LNCaP clone FGC (cell line): Measurements from ENCODE around the gene NDUFV1.
A peak's percentile ranks its signal among the peaks of the same experiment; 100 is the strongest.

Experiments
- DNase-seq: peaks from one replicate; pipeline ENCODE4 v3.0.0-alpha.2; 2011; ENCODE audit warnings: low read depth
- H3K4me3 ChIP-seq: 2 replicates; pipeline ENCODE4 v1.5.1; 2011; ENCODE audit warnings: mild to moderate bottlenecking, low read depth, low read length, control low read depth
- TF ChIP-seq, protein P1 (sequence below): IDR thresholded peaks from 2 replicates; pipeline ENCODE4 v1.5.1; 2012; ENCODE audit warnings: mild to moderate bottlenecking; ENCODE audit not compliant: control insufficient read depth, insufficient read depth; ENCODE audit errors: extremely low read depth

Gene NDUFV1

DNA sequence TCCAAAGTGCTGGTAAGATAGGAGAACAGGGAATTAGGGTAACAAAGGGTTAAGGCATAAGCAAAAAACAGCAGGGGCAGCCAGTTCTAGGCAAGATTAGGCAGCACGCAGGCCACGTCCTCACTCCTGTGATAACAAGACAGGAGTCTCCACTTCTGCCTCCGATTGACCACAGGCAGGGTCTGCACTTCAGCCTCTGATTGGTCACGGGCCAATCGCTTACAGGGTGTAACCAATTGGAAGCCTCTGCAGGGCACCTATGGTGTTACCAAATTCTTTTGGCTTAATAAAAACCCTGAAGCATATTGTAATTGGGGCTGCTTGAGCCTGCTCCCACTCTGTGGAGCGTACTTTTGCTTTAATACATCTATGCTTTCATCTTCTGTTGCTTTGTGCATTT lies 35.3 kb upstream of the NDUFV1 start:
- no peak overlapping the region for H3K4me3 ChIP-seq
- TF ChIP-seq, protein P1, sequence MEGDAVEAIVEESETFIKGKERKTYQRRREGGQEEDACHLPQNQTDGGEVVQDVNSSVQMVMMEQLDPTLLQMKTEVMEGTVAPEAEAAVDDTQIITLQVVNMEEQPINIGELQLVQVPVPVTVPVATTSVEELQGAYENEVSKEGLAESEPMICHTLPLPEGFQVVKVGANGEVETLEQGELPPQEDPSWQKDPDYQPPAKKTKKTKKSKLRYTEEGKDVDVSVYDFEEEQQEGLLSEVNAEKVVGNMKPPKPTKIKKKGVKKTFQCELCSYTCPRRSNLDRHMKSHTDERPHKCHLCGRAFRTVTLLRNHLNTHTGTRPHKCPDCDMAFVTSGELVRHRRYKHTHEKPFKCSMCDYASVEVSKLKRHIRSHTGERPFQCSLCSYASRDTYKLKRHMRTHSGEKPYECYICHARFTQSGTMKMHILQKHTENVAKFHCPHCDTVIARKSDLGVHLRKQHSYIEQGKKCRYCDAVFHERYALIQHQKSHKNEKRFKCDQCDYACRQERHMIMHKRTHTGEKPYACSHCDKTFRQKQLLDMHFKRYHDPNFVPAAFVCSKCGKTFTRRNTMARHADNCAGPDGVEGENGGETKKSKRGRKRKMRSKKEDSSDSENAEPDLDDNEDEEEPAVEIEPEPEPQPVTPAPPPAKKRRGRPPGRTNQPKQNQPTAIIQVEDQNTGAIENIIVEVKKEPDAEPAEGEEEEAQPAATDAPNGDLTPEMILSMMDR = no peak
- DNase-seq = no peak

DNA sequence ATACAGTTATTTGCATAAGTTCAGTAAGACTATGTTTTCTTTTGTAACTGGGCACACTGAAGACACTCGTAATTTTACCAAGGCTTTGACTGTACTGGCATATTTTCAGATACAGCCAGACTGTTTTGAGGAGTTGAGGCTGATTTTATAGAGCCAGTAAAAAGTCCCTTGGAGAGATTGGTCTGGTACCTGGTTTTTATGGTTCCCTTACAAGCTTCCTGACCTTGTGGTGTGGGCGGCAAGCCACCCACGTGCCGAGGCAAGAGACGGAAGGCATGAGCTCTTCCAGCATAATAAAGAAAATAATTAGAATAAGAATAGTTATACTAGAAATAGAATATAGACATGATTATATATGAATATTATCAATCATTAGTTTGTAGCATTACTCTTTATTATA lies 34.4 kb upstream of the NDUFV1 start:
- DNase-seq = peak; percentile 67
- TF ChIP-seq, protein P1 = no peak
- H3K4me3 ChIP-seq = no peak overlapping the region

DNA sequence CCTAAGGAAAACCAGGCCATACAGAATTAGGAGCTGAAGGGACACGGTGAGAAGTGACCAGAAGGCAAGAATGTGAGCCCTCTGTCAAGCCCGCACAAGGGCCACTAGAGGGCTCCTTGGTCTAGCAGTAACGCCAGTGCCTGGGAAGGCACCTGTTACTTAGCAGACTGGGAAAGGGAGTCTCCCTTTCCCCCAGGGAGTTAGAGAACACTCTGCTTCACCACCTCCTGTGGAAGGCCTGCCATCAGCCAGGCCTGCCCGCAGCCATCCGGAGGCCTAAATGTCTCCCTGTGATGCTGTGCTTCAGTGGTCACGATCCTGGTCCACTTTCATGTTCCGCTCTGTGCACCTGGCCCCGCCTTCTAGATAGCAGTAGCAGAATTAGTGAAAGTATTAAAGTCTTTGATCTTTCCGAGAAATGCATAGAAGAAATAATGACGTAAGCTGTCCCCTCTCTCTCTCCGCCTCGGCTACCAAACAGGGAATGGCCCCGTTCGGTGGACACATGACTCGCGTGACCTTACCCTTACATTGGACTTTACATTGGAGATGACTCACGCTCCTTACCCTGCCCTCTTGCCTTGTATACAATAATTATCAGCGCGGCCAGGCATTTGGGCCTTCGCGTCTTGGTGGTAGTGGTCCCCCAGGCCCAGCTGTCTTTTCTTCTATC lies 33.9 kb upstream of the NDUFV1 start:
- H3K4me3 ChIP-seq = no peak overlapping the region
- DNase-seq = peak; percentile 22
- TF ChIP-seq, protein P1 = peak; percentile 71

DNA sequence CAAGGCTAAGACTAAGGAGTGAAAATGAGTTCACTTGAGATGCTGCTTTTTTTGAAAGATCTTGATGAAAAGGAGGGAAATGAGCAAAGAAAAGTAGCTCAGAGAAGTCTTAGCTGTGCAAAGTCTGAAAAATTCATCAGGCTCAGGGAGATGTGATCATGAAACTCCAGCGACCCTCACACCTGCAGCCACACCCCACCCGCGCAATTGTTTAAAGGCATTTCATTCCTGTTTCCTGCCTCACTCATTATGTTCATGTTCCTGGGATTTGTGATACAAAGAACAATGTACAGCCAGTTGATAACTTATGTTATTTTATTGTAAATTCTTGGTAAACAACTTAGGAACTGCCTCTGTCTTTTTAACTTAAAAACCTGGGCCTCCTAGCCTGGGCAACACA lies 31.8 kb upstream of the NDUFV1 start:
- no peak for DNase-seq
- TF ChIP-seq, protein P1 = no peak

DNA sequence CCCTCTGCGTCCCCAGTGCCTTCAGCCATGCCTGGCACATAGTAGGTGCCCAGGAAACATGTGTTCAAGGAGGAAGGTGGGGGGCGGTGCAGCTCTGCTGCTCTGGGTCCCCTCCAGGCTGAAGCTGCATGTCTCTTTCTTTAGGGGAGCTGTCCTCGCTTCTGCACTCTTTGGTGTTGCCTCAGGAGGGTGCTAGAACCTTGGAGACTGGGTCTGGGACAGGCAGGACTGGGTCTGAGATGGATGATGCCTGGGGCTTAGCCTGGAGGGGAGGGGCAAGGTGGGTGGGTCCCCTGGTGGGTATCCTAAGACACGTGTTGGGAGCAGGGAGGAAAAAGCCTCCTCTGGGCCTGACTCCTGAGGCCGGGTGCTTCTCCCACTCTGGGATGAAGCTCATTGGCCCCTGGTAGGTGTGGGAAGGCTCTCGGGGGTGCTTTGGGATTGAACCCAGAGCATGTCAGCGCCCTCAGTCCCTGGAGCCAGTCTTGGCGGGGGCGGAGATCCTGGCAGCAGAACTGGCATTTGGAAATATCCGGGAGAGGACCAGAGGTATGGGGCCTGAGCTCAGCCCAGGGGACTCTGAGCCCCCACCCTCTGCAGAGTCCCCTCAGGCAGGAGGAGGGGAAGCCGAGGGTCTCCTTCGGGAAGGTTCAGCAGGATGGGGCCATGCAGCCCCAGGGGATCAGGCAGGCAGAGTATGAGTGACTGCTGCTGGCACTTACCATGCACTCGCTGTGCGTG lies 29.8 kb upstream of the NDUFV1 start:
- DNase-seq = no peak
- TF ChIP-seq, protein P1 = no peak
- no peak overlapping the region for H3K4me3 ChIP-seq

More for the DNA sequence above, 31.8 kb upstream of the NDUFV1 start:
- H3K4me3 ChIP-seq = no peak overlapping the region

DNA sequence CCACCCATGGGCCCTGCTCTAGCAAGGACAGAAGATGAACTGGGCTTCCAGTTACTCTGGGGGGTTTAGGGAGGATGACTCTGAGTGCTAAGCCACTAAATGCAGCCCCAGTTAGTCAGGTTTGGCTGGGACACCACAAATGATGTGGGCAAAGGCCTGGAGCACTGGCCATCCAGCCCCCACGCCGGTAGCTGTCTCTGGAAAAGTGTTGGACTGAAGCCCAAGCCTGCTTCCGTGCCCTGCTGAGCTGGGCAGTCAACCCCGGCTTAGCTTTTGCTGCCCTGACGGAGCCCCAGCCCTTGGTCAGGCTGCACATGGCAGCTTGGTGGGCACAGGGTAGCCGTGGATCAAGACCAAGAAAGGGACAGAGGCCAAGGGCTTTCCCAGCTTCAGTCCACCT lies 28.8 kb upstream of the NDUFV1 start:
- TF ChIP-seq, protein P1 = no peak

More for the DNA sequence above, 28.8 kb upstream of the NDUFV1 start:
- H3K4me3 ChIP-seq = no peak overlapping the region
- DNase-seq = no peak
